H1 (cell line): ENCODE measurements around the gene CORO1C. TPM values are rescaled to one million over a fixed set of nuclear protein-coding genes. Genes with fewer than 3 reads are reported as not detected.

Source experiments
- CTCF ChIA-PET: fragments of 300-600 bp; sonication (Branson Sonifier 250); formaldehyde crosslinking; loops from one replicate; lab custom pipeline; 2021; ENCODE audit not compliant: partially characterized antibody; lab: Charles Lee
- POLR2A ChIA-PET: fragments of 300-600 bp; sonication (Branson Sonifier 250); formaldehyde crosslinking; loops from one replicate; lab custom pipeline; 2021; ENCODE audit warnings: inconsistent platforms; ENCODE audit not compliant: partially characterized antibody; lab: Charles Lee
- DNase-seq, 2 experiments: peaks; one replicate each; pipeline versions ENCODE4 v3.0.0 to v3.0.0-alpha.2; 2010 to 2022; ENCODE audit warnings: low spot score in 2 of 2, low read depth in 1 of 2, mixed read lengths in 1 of 2
- FAIRE-seq: peaks from 2 replicates; lab custom pipeline; 2011; peaks lifted over from hg19 to GRCh38; lab: Jason Lieb, UNC
- H2AFZ ChIP-seq: 2 replicates; pipeline ENCODE4 v1.8.1; 2012; ENCODE audit warnings: low read length, inconsistent platforms
- H2AK5ac ChIP-seq: 2 replicates; pipeline ENCODE4 v1.6.1; 2013; ENCODE audit warnings: low read depth, low read length
- H2BK120ac ChIP-seq: replicated peaks from 2 replicates; pipeline ENCODE3; 2013; ENCODE audit warnings: low read depth, low read length, inconsistent platforms
- H2BK12ac ChIP-seq: 2 replicates; pipeline ENCODE4 v1.6.1; 2013; ENCODE audit warnings: low read depth, low read length
- H2BK15ac ChIP-seq: 2 replicates; pipeline ENCODE4 v1.6.1; 2013; ENCODE audit warnings: low read length
- H2BK20ac ChIP-seq: 2 replicates; pipeline ENCODE4 v1.6.1; 2013; ENCODE audit warnings: low read length
- H2BK5ac ChIP-seq: 2 replicates; pipeline ENCODE4 v1.6.1; 2013; ENCODE audit warnings: low read depth, low read length
- H3K14ac ChIP-seq: 2 replicates; pipeline ENCODE4 v1.6.1; 2013; ENCODE audit warnings: inconsistent platforms; ENCODE audit not compliant: insufficient read length
- H3K18ac ChIP-seq: 2 replicates; pipeline ENCODE4 v1.6.1; 2013; ENCODE audit warnings: low read length; ENCODE audit errors: extremely low read depth
- H3K23ac ChIP-seq: 2 replicates; pipeline ENCODE4 v1.6.1; 2013; ENCODE audit warnings: inconsistent platforms; ENCODE audit not compliant: insufficient read length
- H3K23me2 ChIP-seq: 2 replicates; pipeline ENCODE4 v1.6.1; 2013; ENCODE audit warnings: low read depth, low read length
- H3K27ac ChIP-seq: 2 replicates; pipeline ENCODE4 v1.6.1; 2011; ENCODE audit warnings: low read depth, low read length, inconsistent platforms
- H3K27me3 ChIP-seq, 4 experiments: replicated peaks in 1 of 4; 1 replicate in 1 of 4; 2 replicates in 3 of 4; pipeline versions ENCODE4 v1.6.1 to v1.8.1; 2011 to 2013; ENCODE audit warnings: low read length in 3 of 4, mild to moderate bottlenecking in 3 of 4, inconsistent platforms in 2 of 4, mixed read lengths in 2 of 4, moderate library complexity in 1 of 4; ENCODE audit not compliant: control insufficient read depth in 3 of 4, insufficient read depth in 3 of 4; ENCODE audit errors: extremely low read depth in 1 of 4
- H3K36me3 ChIP-seq, 4 experiments: 2 replicates each; pipeline versions ENCODE4 v1.6.1 to v1.8.1; 2011 to 2013; ENCODE audit warnings: mild to moderate bottlenecking in 4 of 4, low read length in 3 of 4, moderate library complexity in 2 of 4, control low read depth in 1 of 4, inconsistent platforms in 1 of 4; ENCODE audit not compliant: insufficient read depth in 4 of 4, control insufficient read depth in 2 of 4
- H3K4ac ChIP-seq: replicated peaks from 2 replicates; pipeline ENCODE3; 2013; ENCODE audit warnings: low read length, low read depth, mixed read lengths, inconsistent platforms; ENCODE audit not compliant: insufficient read length
- H3K4me1 ChIP-seq, 4 experiments: replicated peaks in 1 of 4; 1 replicate in 1 of 4; 2 replicates in 3 of 4; pipeline versions ENCODE4 v1.6.1 to v1.8.1; 2011 to 2013; ENCODE audit warnings: low read length in 3 of 4, inconsistent platforms in 2 of 4, mixed read lengths in 1 of 4; ENCODE audit not compliant: insufficient read depth in 4 of 4, control insufficient read depth in 3 of 4
- H3K4me2 ChIP-seq, 2 experiments: 2 replicates each; pipeline versions ENCODE4 v1.6.1 to v1.8.1; 2011 to 2013; ENCODE audit warnings: low read depth in 2 of 2, low read length in 2 of 2, control low read depth in 1 of 2, inconsistent platforms in 1 of 2, mild to moderate bottlenecking in 1 of 2; ENCODE audit not compliant: insufficient read depth in 1 of 2
- H3K4me3 ChIP-seq, 4 experiments: fragments of 200-600, 300-600 bp in 1 of 4; sonication (generic), shearing (Covaris generic), sonication (Bioruptor Twin) in 1 of 4; 2 replicates each; pipeline versions ENCODE4 v1.5.1 to v1.8.1; 2011 to 2016; ENCODE audit warnings: low read length in 4 of 4, low read depth in 3 of 4, control low read depth in 2 of 4, inconsistent platforms in 2 of 4, mild to moderate bottlenecking in 2 of 4, mixed read lengths in 1 of 4, moderate library complexity in 1 of 4; ENCODE audit not compliant: insufficient read depth in 2 of 4; ENCODE audit errors: extremely low read depth in 1 of 4
- H3K56ac ChIP-seq: replicated peaks from 2 replicates; pipeline ENCODE3; 2013; ENCODE audit warnings: low read depth, mild to moderate bottlenecking, mixed read lengths, low read length, inconsistent platforms; ENCODE audit not compliant: insufficient read length
- H3K79me1 ChIP-seq: 2 replicates; pipeline ENCODE4 v1.6.1; 2013; ENCODE audit warnings: low read depth, low read length, control low read depth
- H3K79me2 ChIP-seq, 2 experiments: 2 replicates each; pipeline versions ENCODE4 v1.6.1 to v1.8.1; 2012 to 2013; ENCODE audit warnings: low read length in 2 of 2, mild to moderate bottlenecking in 2 of 2, inconsistent platforms in 1 of 2; ENCODE audit not compliant: insufficient read depth in 2 of 2, control insufficient read depth in 1 of 2
- H3K9ac ChIP-seq, 4 experiments: replicated peaks in 1 of 4; 1 replicate in 1 of 4; 2 replicates in 3 of 4; pipeline versions ENCODE4 v1.6.1 to v1.8.1; 2011 to 2013; ENCODE audit warnings: low read depth in 3 of 4, low read length in 3 of 4, control low read depth in 2 of 4, mild to moderate bottlenecking in 2 of 4, moderate library complexity in 2 of 4, inconsistent platforms in 1 of 4; ENCODE audit errors: extremely low read depth in 1 of 4
- H3K9me3 ChIP-seq, 2 experiments: 2 replicates each; pipeline versions ENCODE4 v1.6.1 to v1.8.1; 2012 to 2013; ENCODE audit warnings: mild to moderate bottlenecking in 2 of 2, moderate library complexity in 2 of 2, control low read depth in 1 of 2, inconsistent platforms in 1 of 2, low read depth in 1 of 2, low read length in 1 of 2, mixed read lengths in 1 of 2; ENCODE audit not compliant: insufficient read depth in 2 of 2
- H4K20me1 ChIP-seq, 2 experiments: replicated peaks in 1 of 2; 2 replicates each; pipeline versions ENCODE3 to v1.8.1; 2011 to 2013; ENCODE audit warnings: inconsistent platforms in 2 of 2, low read length in 2 of 2, mild to moderate bottlenecking in 1 of 2; ENCODE audit not compliant: insufficient read depth in 2 of 2, control insufficient read depth in 1 of 2
- H4K5ac ChIP-seq: 2 replicates; pipeline ENCODE4 v1.6.1; 2013; ENCODE audit warnings: low read length, low read depth, mixed read lengths, inconsistent platforms; ENCODE audit not compliant: insufficient read length
- H4K8ac ChIP-seq: 2 replicates; pipeline ENCODE4 v1.8.0; 2013; ENCODE audit warnings: mild to moderate bottlenecking, moderate library complexity, low read length, inconsistent platforms; ENCODE audit not compliant: insufficient read depth; ENCODE audit errors: extremely low read depth
- H4K91ac ChIP-seq: replicated peaks from 2 replicates; pipeline ENCODE3; 2013; ENCODE audit warnings: low read length, mixed read lengths, inconsistent platforms; ENCODE audit not compliant: insufficient read length
- ASH2L ChIP-seq: fragments of 200-600, 300-600 bp; sonication (generic); IDR thresholded peaks from one replicate; pipeline ENCODE4 v1.7.1; 2017; ENCODE audit warnings: low read length
- ATF3 ChIP-seq: IDR thresholded peaks from 2 replicates; pipeline ENCODE4 v1.6.1; 2011; ENCODE audit warnings: low read depth, mild to moderate bottlenecking, low read length; ENCODE audit not compliant: insufficient read depth
- CREB1 ChIP-seq: IDR thresholded peaks from 2 replicates; pipeline ENCODE4 v1.6.1; 2012; ENCODE audit warnings: inconsistent platforms
- CTCF ChIP-seq, 3 experiments: IDR thresholded peaks; 1 replicate in 2 of 3; 2 replicates in 1 of 3; pipeline versions ENCODE4 v1.5.1 to v1.6.1; 2011; ENCODE audit warnings: low read length in 3 of 3, mild to moderate bottlenecking in 3 of 3, inconsistent platforms in 2 of 3, low read depth in 1 of 3, moderate library complexity in 1 of 3; ENCODE audit not compliant: insufficient read depth in 1 of 3; ENCODE audit errors: control extremely low read depth in 1 of 3
- POLR2A ChIP-seq, 2 experiments: IDR thresholded peaks; 1 replicate in 1 of 2; 2 replicates in 1 of 2; pipeline ENCODE4 v1.6.1; 2011; ENCODE audit warnings: low read depth in 2 of 2, low read length in 2 of 2, mild to moderate bottlenecking in 2 of 2; ENCODE audit errors: control extremely low read depth in 1 of 2
- POLR2AphosphoS5 ChIP-seq: IDR thresholded peaks from 2 replicates; pipeline ENCODE4 v1.6.1; 2011; ENCODE audit warnings: low read depth, low read length
- SIRT6 ChIP-seq: IDR thresholded peaks from one replicate; pipeline ENCODE4 v1.7.1; 2012; ENCODE audit warnings: low read length, inconsistent platforms
- TAF1 ChIP-seq: IDR thresholded peaks from 2 replicates; pipeline ENCODE4 v1.6.1; 2011; ENCODE audit warnings: mild to moderate bottlenecking, low read depth, low read length
- YY1 ChIP-seq: IDR thresholded peaks from 2 replicates; pipeline ENCODE4 v1.6.1; 2011; ENCODE audit warnings: low read depth, mild to moderate bottlenecking, low read length
- WGBS, 2 experiments: shearing (Covaris generic) in 1 of 2; methylation state at CpG; one replicate each; pipeline versions ENCODE4 v1.1.6 to v1.1.7; 2013 to 2015; ENCODE audit warnings: low lambda C conversion rate in 2 of 2, mixed read lengths in 2 of 2, inconsistent platforms in 1 of 2, low coverage in 1 of 2, missing lambda C conversion rate in 1 of 2; ENCODE audit not compliant: insufficient replicate concordance in 2 of 2, insufficient coverage in 1 of 2, insufficient read length in 1 of 2; ENCODE audit errors: extremely low coverage in 1 of 2, missing lambda C conversion rate in 1 of 2; 5-methylcytosine and 5-hydroxymethylcytosine counted together
- polyA plus RNA-seq, 7 experiments: library from polyadenylated mRNA; depleted of rRNA in 3 of 7; stranded (reverse) in 5 of 7; unstranded in 2 of 7; fragments of >200 nt in 5 of 7; fragments of 200-250 nt in 2 of 7; gene quantifications; 1 replicate in 5 of 7; 2 replicates in 1 of 7; 4 replicates in 1 of 7; pipeline versions ENCODE4 v1.2.1 to v1.2.3, GENCODE V29; 2011 to 2013; ENCODE audit warnings: missing spikeins in 2 of 7, mixed read lengths in 2 of 7
- total RNA-seq: library from RNA; stranded (reverse); fragmentation: NEBNext Ultra II Directional; extraction: Animal tissue kit (Norgen Biotek cat#: 25700); gene quantifications from 2 replicates; pipeline ENCODE4 v1.2.1, GENCODE V29; 2021

Gene CORO1C
- total and polyA plus RNA-seq, 2 of the 8 experiments (the other 6 are each of a cell fraction or from before 2014, with no cell fraction given), result 72.7 to 120 TPM

GRCh38 chr12:108691175-108691997, 39.9 kb downstream of the CORO1C start:
- H4K5ac ChIP-seq, result no peak overlapping the region
- TF ChIP-seq ASH2L (peak; percentile 71), POLR2A (IDR thresholded peaks at IDR 0.05; ENCODE audit: control extremely low read depth in 1 of 2, low read depth in 2 of 2, low read length in 2 of 2) (peak in 1 of 2 experiments; percentile 67; a peak in 2 of 3 replicates), ATF3 (no peak), CREB1 (peak; percentile 92), POLR2AphosphoS5 (peak; percentile 67), SIRT6 (no peak), TAF1 (peak; percentile 60), CTCF (IDR thresholded peaks at IDR 0.05; ENCODE audit: control extremely low read depth in 1 of 3, insufficient read depth in 1 of 3, low read depth in 1 of 3, low read length in 3 of 3) (peak; percentile 22 to 37 (median 30)), YY1 (peak; percentile 21; the same call in 1 of the 2 replicates)

More at GRCh38 chr12:108691175-108691997, 39.9 kb downstream of the CORO1C start:
- peaks cover 0 to 57% of the 10 kb centered on the region in 2 experiments; a peak in 2 of 4 replicates for H3K79me2 ChIP-seq
- no peaks in the 10 kb centered on the region; a peak in 1 of 4 replicates for H3K9me3 ChIP-seq
- H3K4me1 ChIP-seq, result peaks cover 9 to 24% (median 15%) of the 10 kb centered on the region in 4 experiments
- no peak overlapping the region for H3K4ac ChIP-seq
- H2BK12ac ChIP-seq, result peak overlapping the region; percentile 52
- POLR2A ChIA-PET, result interaction anchor here (0.6 to 3.8 kb wide), 17 partner anchors 10 to 166 kb away, joined by 3 to 29 read pairs (median 4); partner anchors contain the start of gene SSH1
- peak overlapping the region; percentile 5 for H3K18ac ChIP-seq
- peak overlapping the region; percentile 5 to 39 for H3K4me2 ChIP-seq
- H4K91ac ChIP-seq, result peak overlapping the region; percentile 63
- peak; percentile 76 to 82 for DNase-seq
- no peak overlapping the region; a peak in 1 of 8 replicates for H3K4me3 ChIP-seq
- H2BK15ac ChIP-seq, result no peak overlapping the region
- no peak overlapping the region for H3K56ac ChIP-seq
- peaks cover 0 to 3% of the 10 kb centered on the region in 2 experiments for H4K20me1 ChIP-seq
- H3K36me3 ChIP-seq, result no peaks in the 10 kb centered on the region; a peak in 1 of 8 replicates
- WGBS, 2 experiments, result 40% methylated on average over 13 of the region's 13 CpGs; no CpG with 5 or more reads in 1 of the 2 experiments
- no peak overlapping the region for H3K23ac ChIP-seq
- H4K8ac ChIP-seq, result peak overlapping the region; percentile 75; the same call in 1 of the 2 replicates
- peak overlapping the region; percentile 73 for H2BK5ac ChIP-seq
- H2BK120ac ChIP-seq, result no peak overlapping the region
- H2AFZ ChIP-seq, result no peak overlapping the region
- no peaks in the 10 kb centered on the region for H3K27me3 ChIP-seq
- H3K27ac ChIP-seq, result peak overlapping the region; percentile 87
- peaks cover 8% of the 10 kb centered on the region for H3K79me1 ChIP-seq
- H3K9ac ChIP-seq, result peak overlapping the region; percentile 45 to 65 (median 56)
- H3K23me2 ChIP-seq, result no peaks in the 10 kb centered on the region
- no peak for FAIRE-seq
- H3K14ac ChIP-seq, result no peak overlapping the region
- peak overlapping the region; percentile 44; the same call in 1 of the 2 replicates for H2BK20ac ChIP-seq
- CTCF ChIA-PET, result interaction anchor here (0.6 to 4.5 kb wide), 21 partner anchors 11 to 1415 kb away, joined by 3 to 41 read pairs (median 3); no protein-coding TSS in a partner anchor
- 0 out of 2 replicates have a peak overlapping the region, but pooled peaks have one; percentile 34 for H2AK5ac ChIP-seq
